ENCODE results near the gene GIT2.

- TF ChIP-seq CTCF (IDR thresholded peaks at IDR 0.05) (no peak), POLR2A (IDR thresholded peaks at IDR 0.05) (no peak), POLR2AphosphoS5 (IDR thresholded peaks at IDR 0.05) (no peak)
Observed at GRCh38 chr12:109926488-109927210, 69.5 kb downstream of the GIT2 start.

Data from breast epithelium (tissue), 3 donors.